Gastroesophageal sphincter (tissue), 4 donors: ENCODE measurements around the gene CTNNA1. TPM values are rescaled to one million over a fixed set of nuclear protein-coding genes. Genes with fewer than 3 reads are reported as not detected.
A peak's percentile ranks its signal among the peaks of the same experiment; 100 is the strongest.

ENCODE experiments used
- ATAC-seq: fragments of 150-250 bp; one replicate; pipeline ENCODE4 v1.9.1; 2016; ENCODE audit warnings: mild to moderate bottlenecking, moderate library complexity
- H3K27ac ChIP-seq, 4 donors: fragments of 200-600 bp; sonication (generic) in 3 of 4; 1 replicate in 3 of 4; 2 replicates in 1 of 4; pipeline ENCODE4 v1.5.1; 2016 to 2019
- H3K27me3 ChIP-seq: fragments of 200-600 bp; sonication (generic); one replicate; pipeline ENCODE4 v1.5.1; 2019
- H3K36me3 ChIP-seq, 2 donors: fragments of 200-600 bp; sonication (generic); one replicate each; pipeline ENCODE4 v1.5.1; 2019; ENCODE audit warnings: control low read depth in 1 of 2
- H3K4me1 ChIP-seq, 3 donors: fragments of 200-600 bp; sonication (generic); 1 replicate in 2 of 3; 2 replicates in 1 of 3; pipeline ENCODE4 v1.5.1; 2016 to 2019; ENCODE audit warnings: control low read depth in 2 of 3
- H3K4me3 ChIP-seq, 2 donors: fragments of 200-600 bp; sonication (generic); one replicate each; pipeline ENCODE4 v1.5.1; 2019; ENCODE audit warnings: mild to moderate bottlenecking in 1 of 2, moderate library complexity in 1 of 2
- H3K9me3 ChIP-seq, 3 donors: fragments of 200-600 bp; sonication (generic); one replicate each; pipeline ENCODE4 v1.5.1; 2017 to 2019; ENCODE audit warnings: control low read depth in 2 of 3
- CTCF ChIP-seq, 4 experiments: fragments of 200-600 bp in 2 of 4; fragments of 450-650 bp in 2 of 4; sonication (generic) in 1 of 4; IDR thresholded peaks; one replicate each; pipeline ENCODE4 v1.5.1; 2017 to 2019; ENCODE audit warnings: antibody characterized with exemption in 4 of 4, mild to moderate bottlenecking in 2 of 4, moderate library complexity in 2 of 4
- EP300 ChIP-seq: sonication (generic); formaldehyde crosslinking; IDR thresholded peaks from one replicate; pipeline ENCODE4 v1.6.1; 2017; ENCODE audit warnings: antibody characterized with exemption, mild to moderate bottlenecking
- POLR2A ChIP-seq, 2 donors: fragments of 450-650 bp; IDR thresholded peaks; one replicate each; pipeline ENCODE4 v1.6.1; 2017; ENCODE audit warnings: antibody characterized with exemption in 2 of 2, mild to moderate bottlenecking in 2 of 2, moderate library complexity in 1 of 2
- POLR2AphosphoS5 ChIP-seq: sonication (generic); formaldehyde crosslinking; IDR thresholded peaks from one replicate; pipeline ENCODE4 v1.6.1; 2017; ENCODE audit warnings: antibody characterized with exemption
- WGBS, 2 donors: methylation state at CpG; one replicate each; pipeline ENCODE4 v1.1.5; 2018; ENCODE audit warnings: low coverage in 1 of 2; 5-methylcytosine and 5-hydroxymethylcytosine counted together
- total RNA-seq, 4 donors: library from RNA; depleted of rRNA; stranded (reverse); fragments of >200 nt; gene quantifications; one replicate each; pipeline ENCODE4 v1.1.0, GENCODE V29; 2016

Gene CTNNA1
- total RNA-seq, 4 donors from 2014 or later, result 289 to 425 (median 365) TPM

- Histone ChIP-seq H3K9me3 (no peaks in the 10 kb centered on the region), H3K4me1 (peaks cover 20 to 92% (median 35%) of the 10 kb centered on the region in 3 donors), H3K27ac (peak overlapping the region in 2 of 4 donors; percentile 20 to 60), H3K27me3 (no peaks in the 10 kb centered on the region), H3K36me3 (no peaks in the 10 kb centered on the region), H3K4me3 (no peak overlapping the region)
- 86 to 92% methylated on average over 1 to 2 of the region's 2 CpGs for WGBS, 2 donors
- ATAC-seq, result peak; percentile 36
- TF ChIP-seq POLR2AphosphoS5, result peak; percentile 72
- no peak for TF ChIP-seq CTCF (IDR thresholded peaks at IDR 0.05)
Observed at GRCh38 chr5:138843316-138844124, 90.3 kb downstream of the CTNNA1 start.

- TF ChIP-seq CTCF (IDR thresholded peaks at IDR 0.05), result no peak
- no peak for TF ChIP-seq EP300
- TF ChIP-seq POLR2AphosphoS5, result no peak
- no peak for TF ChIP-seq POLR2A (IDR thresholded peaks at IDR 0.05)
- Histone ChIP-seq H3K4me1 (peaks cover 20 to 96% (median 39%) of the 10 kb centered on the region in 3 donors), H3K4me3 (no peak overlapping the region), H3K9me3 (no peaks in the 10 kb centered on the region), H3K27ac (peak overlapping the region; percentile 29 to 60 (median 45)), H3K36me3 (no peaks in the 10 kb centered on the region), H3K27me3 (no peaks in the 10 kb centered on the region)
- 67 to 90% methylated on average over 4 of the region's 4 CpGs for WGBS, 2 donors
- no peak for ATAC-seq
Observed at GRCh38 chr5:138844125-138844461, 90.9 kb downstream of the CTNNA1 start.

DNA sequence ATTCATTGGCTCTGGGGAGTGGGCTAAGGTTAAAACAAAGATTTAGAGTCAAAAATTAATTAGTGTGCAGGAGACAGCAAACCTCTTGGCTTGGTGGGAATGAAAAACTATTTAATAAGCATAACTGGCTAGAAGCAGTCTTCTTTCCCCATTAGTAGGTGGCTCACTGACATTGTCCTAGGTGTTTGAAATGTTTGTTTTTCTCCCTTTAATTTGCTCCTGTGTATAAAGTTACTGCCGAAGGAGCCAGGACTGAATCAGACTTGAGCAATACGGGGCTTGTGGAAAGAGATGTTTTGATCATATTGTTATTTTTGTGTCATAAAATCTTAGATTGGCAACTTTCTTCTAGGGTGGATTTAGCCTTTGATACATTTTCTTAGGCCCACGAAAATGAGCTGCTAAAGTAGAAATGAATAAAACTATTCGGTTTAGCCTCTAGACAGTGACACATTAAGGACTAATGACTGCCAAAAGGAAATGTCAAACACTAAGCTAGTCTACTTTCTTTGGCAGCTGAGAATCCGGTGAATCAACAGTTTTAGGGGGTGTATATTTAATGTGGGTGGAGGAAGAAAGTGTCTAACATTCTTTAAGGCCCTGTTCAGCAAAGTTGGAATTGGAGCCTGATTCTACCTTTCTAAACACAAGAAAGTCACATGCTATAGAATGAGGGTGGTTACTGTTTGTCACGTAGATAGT is 91.7 kb downstream of the CTNNA1 start:
- H3K4me1 ChIP-seq, result peaks cover 19 to 96% (median 39%) of the 10 kb centered on the region in 3 donors
- peak overlapping the region; percentile 43 to 71 (median 54) for H3K27ac ChIP-seq
- H3K27me3 ChIP-seq, result no peaks in the 10 kb centered on the region
- 12 to 15% methylated on average over 6 of the region's 6 CpGs for WGBS, 2 donors
- ATAC-seq, result peak; percentile 48
- no peaks in the 10 kb centered on the region for H3K36me3 ChIP-seq
- no peaks in the 10 kb centered on the region for H3K9me3 ChIP-seq
- TF ChIP-seq EP300 (no peak), POLR2A (IDR thresholded peaks at IDR 0.05) (no peak), POLR2AphosphoS5 (peak; percentile 55)
- H3K4me3 ChIP-seq, result no peak overlapping the region

GRCh38 chr5:138849439-138849838 is 96.2 kb downstream of the CTNNA1 start:
- Histone ChIP-seq H3K36me3 (no peaks in the 10 kb centered on the region), H3K27me3 (no peaks in the 10 kb centered on the region), H3K9me3 (no peaks in the 10 kb centered on the region), H3K27ac (no peak overlapping the region), H3K4me1 (peaks cover 4 to 66% (median 17%) of the 10 kb centered on the region in 3 donors), H3K4me3 (no peak overlapping the region)
- WGBS, 2 donors, result 38 to 51% methylated on average over 2 to 3 of the region's 3 CpGs
- no peak for ATAC-seq
- no peak for TF ChIP-seq CTCF (IDR thresholded peaks at IDR 0.05)
- TF ChIP-seq POLR2A (IDR thresholded peaks at IDR 0.05), result no peak
- TF ChIP-seq POLR2AphosphoS5, result no peak
- TF ChIP-seq EP300, result no peak

DNA sequence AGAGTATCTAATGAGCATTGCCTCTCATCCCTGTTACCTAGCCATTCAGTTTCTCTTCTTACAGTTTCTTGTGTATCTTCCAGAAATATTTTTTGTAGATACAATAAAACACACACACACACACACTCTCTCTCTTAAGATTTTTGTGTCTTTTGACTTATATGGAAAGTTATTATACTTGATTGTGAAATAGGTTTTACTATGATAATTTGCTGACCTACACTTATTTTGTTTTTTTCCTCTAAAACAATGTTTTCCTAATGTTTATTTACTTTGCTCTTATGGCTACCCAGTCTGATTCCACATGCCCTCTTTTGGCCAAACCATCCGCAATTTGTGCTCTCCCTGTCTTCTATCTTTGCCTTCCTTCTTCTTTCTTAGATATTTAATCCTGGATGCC is 96.7 kb downstream of the CTNNA1 start:
- no peak overlapping the region for H3K4me3 ChIP-seq
- H3K27me3 ChIP-seq, result no peaks in the 10 kb centered on the region
- WGBS, 2 donors, result 40 to 69% methylated on average over 1 of the region's 1 CpG
- no peak for TF ChIP-seq POLR2AphosphoS5
- no peak for TF ChIP-seq EP300
- no peak for TF ChIP-seq POLR2A (IDR thresholded peaks at IDR 0.05)
- no peak for TF ChIP-seq CTCF (IDR thresholded peaks at IDR 0.05)
- H3K9me3 ChIP-seq, result no peaks in the 10 kb centered on the region
- H3K27ac ChIP-seq, result no peak overlapping the region
- H3K36me3 ChIP-seq, result no peaks in the 10 kb centered on the region
- H3K4me1 ChIP-seq, result peaks cover 0 to 61% (median 13%) of the 10 kb centered on the region in 3 donors
- ATAC-seq, result no peak
